Activated CD4-positive, alpha-beta T cell treated with anti-CD3 and anti-CD28 coated beads for 1 hour (primary cell): ENCODE results near the gene SLC40A1.

Experiments
- DNase-seq: peaks from one replicate; pipeline ENCODE4 v3.0.0-alpha.2; 2020

The SLC40A1 gene

GRCh38 chr2:189561371-189562038, 19.1 kb downstream of the SLC40A1 start:
- no peak for DNase-seq

GRCh38 chr2:189560273-189560586, 20.4 kb downstream of the SLC40A1 start:
- DNase-seq: no peak

- no peak for DNase-seq
Measured at GRCh38 chr2:189559579-189560272, 20.9 kb downstream of the SLC40A1 start.

GRCh38 chr2:189558516-189559272, 21.9 kb downstream of the SLC40A1 start:
- no peak for DNase-seq

- no peak for DNase-seq
Measured at GRCh38 chr2:189557373-189557772, 23.2 kb downstream of the SLC40A1 start.

GRCh38 chr2:189556526-189556925, 24.1 kb downstream of the SLC40A1 start:
- no peak for DNase-seq

GRCh38 chr2:189555232-189555631, 25.4 kb downstream of the SLC40A1 start:
- no peak for DNase-seq

- DNase-seq: no peak
Measured at GRCh38 chr2:189553504-189554088, 27.0 kb downstream of the SLC40A1 start.

- DNase-seq: no peak
Measured at GRCh38 chr2:189552991-189553404, 27.6 kb downstream of the SLC40A1 start.

- DNase-seq: no peak
Measured at GRCh38 chr2:189552334-189552990, 28.1 kb downstream of the SLC40A1 start.

- no peak for DNase-seq
Measured at GRCh38 chr2:189551808-189552207, 28.8 kb downstream of the SLC40A1 start.

- no peak for DNase-seq
Measured at GRCh38 chr2:189549449-189549832, 31.1 kb downstream of the SLC40A1 start.

GRCh38 chr2:189548666-189549448, 31.7 kb downstream of the SLC40A1 start:
- DNase-seq: no peak

- no peak for DNase-seq
Measured at GRCh38 chr2:189545418-189545817, 35.2 kb downstream of the SLC40A1 start.

- no peak for DNase-seq
Measured at GRCh38 chr2:189544318-189545042, 36.1 kb downstream of the SLC40A1 start.

- DNase-seq: no peak
Measured at GRCh38 chr2:189543367-189543766, 37.2 kb downstream of the SLC40A1 start.

GRCh38 chr2:189542145-189542882, 38.3 kb downstream of the SLC40A1 start:
- DNase-seq: no peak

GRCh38 chr2:189541591-189541990, 39.0 kb downstream of the SLC40A1 start:
- DNase-seq: no peak

- DNase-seq: no peak
Measured at GRCh38 chr2:189540551-189540950, 40.0 kb downstream of the SLC40A1 start.

GRCh38 chr2:189538402-189538801, 42.2 kb downstream of the SLC40A1 start:
- no peak for DNase-seq

- DNase-seq: no peak
Measured at GRCh38 chr2:189536830-189537229, 43.8 kb downstream of the SLC40A1 start.
